K562 (cell line): Measurements from ENCODE around the gene RPS19BP1. TPM values are rescaled to one million over a fixed set of nuclear protein-coding genes. Genes with fewer than 3 reads are reported as not detected.

Experiments used
- ATAC-seq: fragments of 200-7000 bp; cut with Tn5 transposase; 3 replicates; pipeline ENCODE4 v1.9.1; 2020; ENCODE audit warnings: moderate library complexity
- BruUV-seq: library from RNA; stranded (reverse); fragments of 400-500 nt; replicated peaks from 2 replicates; lab custom pipeline; 2021; lab: Mats Ljungman, UMichigan
- CTCF ChIA-PET: fragments of 300-600 bp; formaldehyde crosslinking; extraction: SDS; loops from one replicate; lab custom pipeline; 2021; ENCODE audit warnings: low intra/inter-chr PET ratio; lab: Yijun Ruan, JAX
- POLR2A ChIA-PET: fragments of 300-600, 350-650 bp; sonication (Branson Sonifier 250); formaldehyde crosslinking; extraction: SDS; loops from one replicate; lab custom pipeline; 2021; ENCODE audit warnings: antibody characterized with exemption, inconsistent platforms; lab: Yijun Ruan, JAX
- DNase-seq, 4 experiments: peaks; one replicate each; pipeline versions ENCODE4 v3.0.0 to v3.0.0-alpha.2; 2011 to 2018; ENCODE audit warnings: low spot score in 3 of 4, mixed read lengths in 3 of 4; ENCODE audit errors: extremely low read depth in 1 of 4
- FAIRE-seq: peaks from 2 replicates; lab custom pipeline; 2011; peaks lifted over from hg19 to GRCh38; lab: Jason Lieb, UNC
- H2AFZ ChIP-seq: 2 replicates; pipeline ENCODE4 v1.6.0; 2011; ENCODE audit warnings: low read depth, low read length, control low read depth, inconsistent platforms
- H3K27ac ChIP-seq: fragments of 200-600 bp; 3 replicates; pipeline ENCODE4 v1.8.0; 2011; ENCODE audit warnings: low read depth, mild to moderate bottlenecking, control low read depth, inconsistent platforms, low read length, moderate library complexity, mixed read lengths; ENCODE audit errors: extremely low read depth
- H3K27me3 ChIP-seq, 2 experiments: fragments of 300-600 bp in 1 of 2; 2 replicates in 1 of 2; 3 replicates in 1 of 2; pipeline versions ENCODE4 v1.6.0 to v1.8.0; 2011; ENCODE audit warnings: inconsistent platforms in 2 of 2, low read length in 2 of 2, mild to moderate bottlenecking in 1 of 2, mixed read lengths in 1 of 2, moderate library complexity in 1 of 2; ENCODE audit not compliant: control insufficient read depth in 2 of 2, insufficient read depth in 2 of 2
- H3K36me3 ChIP-seq: fragments of 300-600 bp; 3 replicates; pipeline ENCODE4 v1.8.0; 2011; ENCODE audit warnings: mild to moderate bottlenecking, low read length, inconsistent platforms; ENCODE audit not compliant: control insufficient read depth, insufficient read depth
- H3K4me1 ChIP-seq, 2 experiments: fragments of 200-600 bp in 1 of 2; replicated peaks in 1 of 2; 2 replicates in 1 of 2; 3 replicates in 1 of 2; pipeline versions ENCODE4 v1.5.1 to v1.8.0; 2011; ENCODE audit warnings: inconsistent platforms in 2 of 2, low read length in 2 of 2, mild to moderate bottlenecking in 1 of 2, mixed read lengths in 1 of 2, moderate library complexity in 1 of 2; ENCODE audit not compliant: control insufficient read depth in 2 of 2, insufficient read depth in 2 of 2
- H3K4me2 ChIP-seq: 2 replicates; pipeline ENCODE4 v1.6.1; 2011; ENCODE audit warnings: low read length, control low read depth, inconsistent platforms, mixed read lengths; ENCODE audit not compliant: insufficient read depth
- H3K4me3 ChIP-seq: fragments of 200-600 bp; sonication (generic), shearing (Covaris generic); 2 replicates; pipeline ENCODE4 v1.5.1; 2016; ENCODE audit warnings: control low read depth, inconsistent platforms
- H3K79me2 ChIP-seq: fragments of 200-600 bp; 3 replicates; pipeline ENCODE4 v1.8.0; 2011; ENCODE audit warnings: low read length, inconsistent platforms; ENCODE audit not compliant: control insufficient read depth, insufficient read depth
- H3K9ac ChIP-seq, 2 experiments: 2 replicates each; pipeline versions ENCODE4 v1.6.0 to v1.6.1; 2011; ENCODE audit warnings: low read depth in 2 of 2, low read length in 2 of 2, control low read depth in 1 of 2, inconsistent platforms in 1 of 2, mild to moderate bottlenecking in 1 of 2, mixed read lengths in 1 of 2; ENCODE audit not compliant: insufficient read depth in 1 of 2
- H3K9me1 ChIP-seq: one replicate; pipeline ENCODE4 v1.6.0; 2011; ENCODE audit warnings: inconsistent platforms, mild to moderate bottlenecking, low read length, moderate library complexity; ENCODE audit not compliant: control insufficient read depth, insufficient read depth
- H3K9me3 ChIP-seq: replicated peaks from 2 replicates; pipeline ENCODE4 v1.5.1; 2011; ENCODE audit warnings: low read depth, low read length, inconsistent platforms; ENCODE audit not compliant: control insufficient read depth, insufficient read depth
- H4K20me1 ChIP-seq: replicated peaks from 2 replicates; pipeline ENCODE4 v1.6.1; 2011; ENCODE audit warnings: low read length, inconsistent platforms, mixed read lengths; ENCODE audit not compliant: control insufficient read depth, insufficient read depth
- BHLHE40 ChIP-seq: IDR thresholded peaks from 2 replicates; pipeline ENCODE4 v1.6.1; 2011; ENCODE audit warnings: low read length, improper control_type of control experiment
- ELF2 ChIP-seq: fragments of 250-450 bp; sonication (Bioruptor Pico); IDR thresholded peaks from 2 replicates; pipeline ENCODE4 v1.5.0; 2021; ENCODE audit warnings: mild to moderate bottlenecking
- GATA2 ChIP-seq: sonication (generic); formaldehyde crosslinking; IDR thresholded peaks from 2 replicates; pipeline ENCODE4 v1.4.0; 2020; ENCODE audit warnings: mild to moderate bottlenecking, missing genetic modification reagents
- MXI1 ChIP-seq: IDR thresholded peaks from 2 replicates; pipeline ENCODE4 v1.6.1; 2011; ENCODE audit warnings: low read depth, mild to moderate bottlenecking, improper control_type of control experiment, low read length
- NFE2 ChIP-seq: IDR thresholded peaks from 2 replicates; pipeline ENCODE4 v1.6.1; 2014; ENCODE audit warnings: antibody characterized with exemption, low read depth
- TSC22D4 ChIP-seq: fragments of 450-650 bp; IDR thresholded peaks from 2 replicates; pipeline ENCODE4 v1.6.1; 2016; ENCODE audit warnings: missing genetic modification characterization, missing biosample characterization, control low read depth
- ZC3H4 ChIP-seq: sonication (generic); formaldehyde crosslinking; IDR thresholded peaks from 2 replicates; pipeline ENCODE4 v1.9.0; 2021; ENCODE audit warnings: missing genetic modification reagents, borderline replicate concordance
- ZNF197 ChIP-seq: fragments of 200-800 bp; sonication (Bioruptor generic); IDR thresholded peaks from 2 replicates; pipeline ENCODE4 v1.6.1; 2016; ENCODE audit warnings: low read depth, missing genetic modification characterization, missing compliant biosample characterization
- WGBS: fragments of 100-300 bp; shearing (Covaris generic); methylation state at CpG from one replicate; pipeline ENCODE4 v1.1.6; 2016; ENCODE audit warnings: low coverage, mixed read lengths; ENCODE audit not compliant: insufficient coverage; ENCODE audit errors: missing lambda C conversion rate; 5-methylcytosine and 5-hydroxymethylcytosine counted together
- in situ Hi-C: fragments of 300-500 bp; cut with MboI; formaldehyde crosslinking; loops from 4 replicates; pipeline ENCODE4 v1.15.0; 2018; ENCODE audit warnings: inconsistent platforms, mixed read lengths
- intact Hi-C: fragments of 100-400 bp; cut with micrococcal nuclease; formaldehyde crosslinking; loops from 2 replicates; pipeline ENCODE4 v1.14.2; 2022
- polyA plus RNA-seq, 8 experiments: library from polyadenylated mRNA; depleted of rRNA in 4 of 8; stranded (reverse) in 5 of 8; unstranded in 3 of 8; fragments of >200 nt; fragmentation: Nextera tagmentation in 2 of 8; fragmentation: Illumina TruSeq in 1 of 8; extraction: Ambion mirVana in 2 of 8; extraction: Trizol in 1 of 8; gene quantifications; 2 replicates each; pipeline versions ENCODE4 v1.2.1 to v1.2.3, GENCODE V29; 2011 to 2014; ENCODE audit warnings: inconsistent platforms in 1 of 8, missing spikeins in 1 of 8
- total RNA-seq, 7 experiments: library from RNA; depleted of rRNA in 6 of 7; stranded (reverse); fragments of >200 nt in 6 of 7; fragmentation: Illumina TruSeq in 2 of 7; extraction: Trizol in 2 of 7; gene quantifications; 2 replicates each; pipeline versions ENCODE4 v1.2.1 to v1.2.3, GENCODE V29; 2011 to 2021; ENCODE audit warnings: low replicate concordance in 1 of 7
- TF ChIP-seq, protein P1 (sequence below): fragments of 450-650 bp; IDR thresholded peaks from 2 replicates; pipeline ENCODE4 v1.6.1; 2016; ENCODE audit warnings: low read depth, mild to moderate bottlenecking, moderate library complexity
- TF ChIP-seq, protein P2 (sequence below): fragments of 450-650 bp; IDR thresholded peaks from 2 replicates; pipeline ENCODE4 v1.6.1; 2017; ENCODE audit warnings: antibody characterized with exemption
- TF ChIP-seq, protein P3 (sequence below): sonication (generic); formaldehyde crosslinking; IDR thresholded peaks from 2 replicates; pipeline ENCODE4 v1.8.0; 2022; ENCODE audit warnings: missing genetic modification reagents, mild to moderate bottlenecking, moderate library complexity, borderline replicate concordance
- TF ChIP-seq, protein P4 (sequence below): fragments of 250-450 bp; sonication (Bioruptor Pico); IDR thresholded peaks from 2 replicates; pipeline ENCODE4 v1.5.0; 2021

RPS19BP1 gene
- total and polyA plus RNA-seq, 9 of the 15 experiments (the other 6 are each of a cell fraction or from before 2014, with no cell fraction given): 3.0 to 223 (median 84.3) TPM

DNA sequence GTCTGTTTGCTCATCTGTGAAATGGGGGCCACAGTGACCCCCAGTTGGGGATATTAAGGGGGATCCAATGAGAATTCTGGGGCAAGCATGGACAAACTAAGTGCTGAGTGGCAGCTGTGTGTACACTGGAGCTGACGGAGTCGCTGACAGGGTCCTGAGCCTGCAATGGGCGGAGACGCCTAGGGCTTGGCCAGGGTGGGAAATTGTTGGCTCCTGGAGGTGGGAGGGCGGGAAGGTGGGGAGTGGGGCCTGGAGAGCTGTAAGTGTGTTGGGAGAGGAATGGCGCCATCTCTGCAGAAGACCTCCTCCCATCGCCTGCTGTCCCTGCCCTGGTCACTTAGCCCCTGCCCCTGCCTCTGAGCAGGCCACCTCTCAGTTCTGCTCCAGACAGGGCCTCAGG, 45.4 kb upstream of the RPS19BP1 start:
- Histone ChIP-seq H3K9me3 (no peaks in the 10 kb centered on the region), H2AFZ (no peak overlapping the region), H3K36me3 (no peaks in the 10 kb centered on the region), H3K4me3 (no peak overlapping the region), H3K9me1 (no peaks in the 10 kb centered on the region), H3K27ac (no peak overlapping the region), H3K4me1 (peaks cover 12 to 21% of the 10 kb centered on the region in 2 experiments; a peak in 4 of 5 replicates), H3K27me3 (no peaks in the 10 kb centered on the region), H3K9ac (no peak overlapping the region), H3K4me2 (no peak overlapping the region), H4K20me1 (no peaks in the 10 kb centered on the region), H3K79me2 (no peaks in the 10 kb centered on the region)
- in situ Hi-C loops: no loop called here
- ChIA-PET CTCF (no interaction called here), POLR2A (interaction anchor here (0.7 kb wide), 1 partner anchor 212 kb away, joined by 3 read pairs; no protein-coding TSS in a partner anchor)
- ATAC-seq (no peak), DNase-seq (no peak), FAIRE-seq (no peak)
- WGBS: 38% methylated on average over 2 of the region's 7 CpGs
- no TSS peak for BruUV-seq
- intact Hi-C loops: no loop called here
- TF ChIP-seq ZC3H4 (CRISPR knock-in tag): no peak
- TF ChIP-seq BHLHE40: no peak
- TF ChIP-seq ELF2 (CRISPR knock-in tag): no peak
- TF ChIP-seq, protein P1, sequence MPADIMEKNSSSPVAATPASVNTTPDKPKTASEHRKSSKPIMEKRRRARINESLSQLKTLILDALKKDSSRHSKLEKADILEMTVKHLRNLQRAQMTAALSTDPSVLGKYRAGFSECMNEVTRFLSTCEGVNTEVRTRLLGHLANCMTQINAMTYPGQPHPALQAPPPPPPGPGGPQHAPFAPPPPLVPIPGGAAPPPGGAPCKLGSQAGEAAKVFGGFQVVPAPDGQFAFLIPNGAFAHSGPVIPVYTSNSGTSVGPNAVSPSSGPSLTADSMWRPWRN: no peak

DNA sequence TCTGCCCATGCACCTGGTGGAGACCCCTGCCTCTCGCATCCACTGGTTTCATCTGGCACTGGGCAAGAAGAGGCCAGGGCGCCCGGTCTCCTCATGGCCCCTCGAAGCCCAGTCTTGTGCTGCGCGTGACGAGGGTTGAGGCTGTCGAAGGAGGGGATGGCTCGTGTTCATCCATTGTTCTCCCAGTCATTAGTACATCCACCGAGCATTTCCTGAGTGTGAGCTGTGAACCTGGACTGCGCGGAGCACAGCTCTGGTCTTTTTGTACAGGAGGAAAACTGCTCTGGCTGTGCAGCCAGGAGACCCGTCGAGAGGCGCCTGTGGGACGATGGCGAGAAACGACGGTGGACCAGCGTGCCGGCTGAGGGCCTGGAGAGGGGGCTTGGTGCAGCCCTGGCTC, 44.8 kb upstream of the RPS19BP1 start:
- H3K4me1 ChIP-seq: peaks cover 12 to 21% of the 10 kb centered on the region in 2 experiments; a peak in 4 of 5 replicates
- no peak overlapping the region for H3K4me3 ChIP-seq
- H4K20me1 ChIP-seq: no peaks in the 10 kb centered on the region
- H2AFZ ChIP-seq: no peak overlapping the region
- H3K27ac ChIP-seq: no peak overlapping the region
- H3K9me1 ChIP-seq: no peaks in the 10 kb centered on the region
- no peaks in the 10 kb centered on the region for H3K36me3 ChIP-seq
- H3K27me3 ChIP-seq: no peaks in the 10 kb centered on the region
- FAIRE-seq (no peak), ATAC-seq (no peak), DNase-seq (no peak)
- H3K9me3 ChIP-seq: no peaks in the 10 kb centered on the region
- H3K79me2 ChIP-seq: no peaks in the 10 kb centered on the region
- 69% methylated on average over 17 of the region's 21 CpGs for WGBS
- ChIA-PET POLR2A (interaction anchor here (0.7 kb wide), 1 partner anchor 211 kb away, joined by 3 read pairs; no protein-coding TSS in a partner anchor), CTCF (no interaction called here)
- no peak overlapping the region for H3K4me2 ChIP-seq
- in situ Hi-C loops: no loop called here
- BruUV-seq: no TSS peak
- no peak overlapping the region; a peak in 1 of 4 replicates for H3K9ac ChIP-seq
- intact Hi-C loops: no loop called here
- TF ChIP-seq MXI1 (no peak), TSC22D4 (tag) (no peak), ZNF197 (CRISPR knock-in tag) (no peak), GATA2 (CRISPR knock-in tag) (no peak), NFE2 (no peak)
- TF ChIP-seq, protein P2, sequence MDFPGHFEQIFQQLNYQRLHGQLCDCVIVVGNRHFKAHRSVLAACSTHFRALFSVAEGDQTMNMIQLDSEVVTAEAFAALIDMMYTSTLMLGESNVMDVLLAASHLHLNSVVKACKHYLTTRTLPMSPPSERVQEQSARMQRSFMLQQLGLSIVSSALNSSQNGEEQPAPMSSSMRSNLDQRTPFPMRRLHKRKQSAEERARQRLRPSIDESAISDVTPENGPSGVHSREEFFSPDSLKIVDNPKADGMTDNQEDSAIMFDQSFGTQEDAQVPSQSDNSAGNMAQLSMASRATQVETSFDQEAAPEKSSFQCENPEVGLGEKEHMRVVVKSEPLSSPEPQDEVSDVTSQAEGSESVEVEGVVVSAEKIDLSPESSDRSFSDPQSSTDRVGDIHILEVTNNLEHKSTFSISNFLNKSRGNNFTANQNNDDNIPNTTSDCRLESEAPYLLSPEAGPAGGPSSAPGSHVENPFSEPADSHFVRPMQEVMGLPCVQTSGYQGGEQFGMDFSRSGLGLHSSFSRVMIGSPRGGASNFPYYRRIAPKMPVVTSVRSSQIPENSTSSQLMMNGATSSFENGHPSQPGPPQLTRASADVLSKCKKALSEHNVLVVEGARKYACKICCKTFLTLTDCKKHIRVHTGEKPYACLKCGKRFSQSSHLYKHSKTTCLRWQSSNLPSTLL: no peak
- TF ChIP-seq, protein P3, sequence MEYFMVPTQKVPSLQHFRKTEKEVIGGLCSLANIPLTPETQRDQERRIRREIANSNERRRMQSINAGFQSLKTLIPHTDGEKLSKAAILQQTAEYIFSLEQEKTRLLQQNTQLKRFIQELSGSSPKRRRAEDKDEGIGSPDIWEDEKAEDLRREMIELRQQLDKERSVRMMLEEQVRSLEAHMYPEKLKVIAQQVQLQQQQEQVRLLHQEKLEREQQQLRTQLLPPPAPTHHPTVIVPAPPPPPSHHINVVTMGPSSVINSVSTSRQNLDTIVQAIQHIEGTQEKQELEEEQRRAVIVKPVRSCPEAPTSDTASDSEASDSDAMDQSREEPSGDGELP (CRISPR knock-in tag): no peak
- TF ChIP-seq, protein P4, sequence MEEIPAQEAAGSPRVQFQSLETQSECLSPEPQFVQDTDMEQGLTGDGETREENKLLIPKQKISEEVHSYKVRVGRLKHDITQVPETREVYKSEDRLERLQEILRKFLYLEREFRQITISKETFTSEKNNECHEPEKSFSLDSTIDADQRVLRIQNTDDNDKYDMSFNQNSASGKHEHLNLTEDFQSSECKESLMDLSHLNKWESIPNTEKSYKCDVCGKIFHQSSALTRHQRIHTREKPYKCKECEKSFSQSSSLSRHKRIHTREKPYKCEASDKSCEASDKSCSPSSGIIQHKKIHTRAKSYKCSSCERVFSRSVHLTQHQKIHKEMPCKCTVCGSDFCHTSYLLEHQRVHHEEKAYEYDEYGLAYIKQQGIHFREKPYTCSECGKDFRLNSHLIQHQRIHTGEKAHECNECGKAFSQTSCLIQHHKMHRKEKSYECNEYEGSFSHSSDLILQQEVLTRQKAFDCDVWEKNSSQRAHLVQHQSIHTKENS (CRISPR knock-in tag): no peak
